HCT116 (cell line): ENCODE results near the gene PLD5. TPM values are rescaled to one million over a fixed set of nuclear protein-coding genes. Genes with fewer than 3 reads are reported as not detected.

Experiments used
- ATAC-seq: fragments of 200-7000 bp; cut with Tn5 transposase; 2 replicates; pipeline ENCODE4 v1.9.1; 2020; ENCODE audit warnings: mild to moderate bottlenecking, moderate library complexity
- BruUV-seq: library from RNA; stranded (reverse); fragments of 400-500 nt; replicated peaks from 2 replicates; lab custom pipeline; 2021; lab: Mats Ljungman, UMichigan
- CTCF ChIA-PET: fragments of 300-600 bp; sonication (Branson Sonifier 250); formaldehyde crosslinking; loops from one replicate; lab custom pipeline; 2021; ENCODE audit warnings: antibody characterized with exemption; lab: Charles Lee
- POLR2A ChIA-PET: fragments of 300-600, 350-600 bp; sonication (Branson Sonifier 250); formaldehyde crosslinking; loops from one replicate; lab custom pipeline; 2021; ENCODE audit warnings: antibody characterized with exemption; lab: Charles Lee
- RAD21 ChIA-PET, 2 experiments: fragments of 300-600 bp; sonication (Branson Sonifier 250); formaldehyde crosslinking; loops; one replicate each; lab custom pipeline; 2023; ENCODE audit warnings: low total read pairs in 2 of 2; ENCODE audit not compliant: uncharacterized antibody in 2 of 2, unreplicated experiment in 2 of 2, low non-redundant PET in 1 of 2; lab: Charles Lee
- DNase-seq: peaks from one replicate; pipeline ENCODE4 v3.0.0-alpha.2; 2010; ENCODE audit warnings: low read depth, low spot score
- H2AFZ ChIP-seq: fragments of 200-600 bp; shearing (Covaris generic), sonication (generic); 2 replicates; pipeline ENCODE4 v1.6.1; 2017; ENCODE audit warnings: low read depth, mixed run types, mixed read lengths, antibody characterized with exemption, low read length; ENCODE audit not compliant: poor library complexity, severe bottlenecking
- H3K27ac ChIP-seq: 2 replicates; pipeline ENCODE4 v1.5.1; 2012; ENCODE audit warnings: low read depth, low read length
- H3K27me3 ChIP-seq: fragments of 200-600 bp; sonication (generic); 2 replicates; pipeline ENCODE4 v1.6.1; 2016; ENCODE audit warnings: mixed run types, low read length, mixed read lengths; ENCODE audit not compliant: insufficient read depth
- H3K36me3 ChIP-seq, 2 experiments: fragments of 200-500 bp in 1 of 2; fragments of 200-600 bp in 1 of 2; sonication (Bioruptor generic) in 1 of 2; sonication (generic) in 1 of 2; 2 replicates each; pipeline versions ENCODE4 v1.5.1 to v1.6.1; 2014 to 2016; ENCODE audit warnings: low read length in 2 of 2, inconsistent platforms in 1 of 2, mixed read lengths in 1 of 2, mixed run types in 1 of 2; ENCODE audit not compliant: insufficient read depth in 2 of 2, control insufficient read depth in 1 of 2
- H3K4me1 ChIP-seq, 2 experiments: fragments of 200-600 bp in 1 of 2; sonication (generic) in 1 of 2; 2 replicates each; pipeline versions ENCODE4 v1.5.1 to v1.6.1; 2012 to 2017; ENCODE audit warnings: low read length in 2 of 2, inconsistent platforms in 1 of 2, mild to moderate bottlenecking in 1 of 2, mixed read lengths in 1 of 2, mixed run types in 1 of 2, moderate library complexity in 1 of 2; ENCODE audit not compliant: insufficient read depth in 2 of 2, control insufficient read depth in 1 of 2
- H3K4me2 ChIP-seq: fragments of 200-600 bp; sonication (generic); 2 replicates; pipeline ENCODE4 v1.6.1; 2017; ENCODE audit warnings: mixed run types, low read length, mixed read lengths
- H3K4me3 ChIP-seq, 2 experiments: fragments of 200-600 bp in 1 of 2; sonication (generic) in 1 of 2; replicated peaks in 1 of 2; 2 replicates each; pipeline ENCODE4 v1.5.1; 2011 to 2016; ENCODE audit warnings: low read length in 2 of 2, control low read depth in 1 of 2, low read depth in 1 of 2, mild to moderate bottlenecking in 1 of 2, mixed read lengths in 1 of 2, mixed run types in 1 of 2
- H3K79me2 ChIP-seq: fragments of 200-600 bp; sonication (generic); 2 replicates; pipeline ENCODE4 v1.6.1; 2017; ENCODE audit warnings: mild to moderate bottlenecking, mixed run types, low read length, moderate library complexity, mixed read lengths; ENCODE audit not compliant: insufficient read depth
- H3K9ac ChIP-seq: fragments of 200-600 bp; sonication (generic); 2 replicates; pipeline ENCODE4 v1.6.1; 2016; ENCODE audit warnings: low read length, mixed read lengths
- H3K9me2 ChIP-seq: fragments of 200-600 bp; sonication (generic), shearing (Covaris generic); 2 replicates; pipeline ENCODE4 v1.6.1; 2017; ENCODE audit warnings: mixed run types, mild to moderate bottlenecking, moderate library complexity; ENCODE audit not compliant: insufficient read depth
- H3K9me3 ChIP-seq, 2 experiments: fragments of 200-500 bp in 1 of 2; fragments of 200-600 bp in 1 of 2; sonication (Bioruptor generic) in 1 of 2; sonication (generic) in 1 of 2; 2 replicates each; pipeline ENCODE4 v1.6.1; 2014 to 2017; ENCODE audit warnings: low read length in 2 of 2, mixed read lengths in 2 of 2, inconsistent platforms in 1 of 2, low read depth in 1 of 2, mild to moderate bottlenecking in 1 of 2, mixed run types in 1 of 2, moderate library complexity in 1 of 2; ENCODE audit not compliant: control insufficient read depth in 1 of 2, insufficient read depth in 1 of 2
- H4K20me1 ChIP-seq: fragments of 200-600 bp; sonication (generic), shearing (Covaris generic); 2 replicates; pipeline ENCODE4 v1.6.1; 2017; ENCODE audit warnings: mixed run types, mild to moderate bottlenecking, moderate library complexity; ENCODE audit not compliant: insufficient read depth
- CBX3 ChIP-seq: IDR thresholded peaks from 2 replicates; pipeline ENCODE4 v1.6.1; 2012; ENCODE audit warnings: low read depth
- CEBPB ChIP-seq: IDR thresholded peaks from 2 replicates; pipeline ENCODE4 v1.6.1; 2012; ENCODE audit warnings: low read depth
- EGR1 ChIP-seq: IDR thresholded peaks from 2 replicates; pipeline ENCODE4 v1.6.1; 2012; ENCODE audit warnings: low read depth
- EZH2 ChIP-seq: fragments of 200-600 bp; sonication (generic); IDR thresholded peaks from 2 replicates; pipeline ENCODE4 v1.6.1; 2017; ENCODE audit warnings: antibody characterized with exemption, mixed run types
- EZH2phosphoT487 ChIP-seq: fragments of 200-600 bp; IDR thresholded peaks from 2 replicates; pipeline ENCODE4 v1.6.1; 2018; ENCODE audit warnings: antibody characterized with exemption, borderline replicate concordance
- FOSL1 ChIP-seq: IDR thresholded peaks from 2 replicates; pipeline ENCODE4 v1.6.1; 2012; ENCODE audit warnings: low read depth
- POLR2A ChIP-seq: IDR thresholded peaks from 2 replicates; pipeline ENCODE4 v1.7.0; 2011; ENCODE audit warnings: borderline replicate concordance; ENCODE audit not compliant: insufficient read depth, insufficient read length; ENCODE audit errors: extremely low read depth
- RAD21 ChIP-seq: IDR thresholded peaks from 2 replicates; pipeline ENCODE4 v1.6.1; 2012; ENCODE audit warnings: low read depth, mild to moderate bottlenecking
- SIN3A ChIP-seq: IDR thresholded peaks from 2 replicates; pipeline ENCODE4 v1.6.1; 2012; ENCODE audit warnings: low read depth
- SP1 ChIP-seq: IDR thresholded peaks from 2 replicates; pipeline ENCODE4 v1.6.1; 2012; ENCODE audit warnings: low read depth
- SRF ChIP-seq: IDR thresholded peaks from 2 replicates; pipeline ENCODE4 v1.6.1; 2012; ENCODE audit warnings: low read depth
- TCF7L2 ChIP-seq: IDR thresholded peaks from 2 replicates; pipeline ENCODE4 v1.7.0; 2011; ENCODE audit warnings: borderline replicate concordance, inconsistent platforms; ENCODE audit not compliant: insufficient read depth, insufficient read length; ENCODE audit errors: extremely low read depth
- ZFX ChIP-seq: fragments of 450-650 bp; IDR thresholded peaks from 2 replicates; pipeline ENCODE4 v1.6.1; 2017
- ZNF274 ChIP-seq: fragments of 200-500 bp; sonication (Bioruptor generic); IDR thresholded peaks from 2 replicates; pipeline ENCODE4 v1.6.1; 2014; ENCODE audit warnings: mild to moderate bottlenecking, low read depth, low read length, inconsistent platforms
- intact Hi-C: fragments of 100-400 bp; cut with micrococcal nuclease; formaldehyde crosslinking; loops from 2 replicates; pipeline ENCODE4 v1.10.0; 2022
- total RNA-seq: library from RNA; stranded (reverse); gene quantifications from one replicate; pipeline ENCODE4 v1.2.1, GENCODE V29; 2021; ENCODE audit not compliant: unreplicated experiment
- TF ChIP-seq, protein P1 (sequence below), 3 experiments: fragments of 200-600 bp in 1 of 3; sonication (generic) in 1 of 3; IDR thresholded peaks in 2 of 3; conservative IDR thresholded peaks in 1 of 3; 2 replicates each; pipeline ENCODE4 v1.5.1; 2012 to 2017; ENCODE audit warnings: low read depth in 2 of 3, low read length in 2 of 3, antibody characterized with exemption in 1 of 3, borderline replicate concordance in 1 of 3, control low read depth in 1 of 3, mild to moderate bottlenecking in 1 of 3, mixed read lengths in 1 of 3, mixed run types in 1 of 3, moderate library complexity in 1 of 3; ENCODE audit not compliant: insufficient read depth in 1 of 3
- TF ChIP-seq, protein P2 (sequence below): IDR thresholded peaks from 2 replicates; pipeline ENCODE4 v1.6.1; 2012; ENCODE audit warnings: low read depth
- TF ChIP-seq, protein P3 (sequence below): IDR thresholded peaks from 2 replicates; pipeline ENCODE4 v1.6.1; 2012
- TF ChIP-seq, protein P4 (sequence below): IDR thresholded peaks from 2 replicates; pipeline ENCODE4 v1.6.1; 2011; ENCODE audit warnings: mild to moderate bottlenecking, low read length, moderate library complexity; ENCODE audit not compliant: insufficient replicate concordance; ENCODE audit errors: extremely low read depth

PLD5 gene
- total RNA-seq, 1 experiment from 2014 or later: not detected

DNA sequence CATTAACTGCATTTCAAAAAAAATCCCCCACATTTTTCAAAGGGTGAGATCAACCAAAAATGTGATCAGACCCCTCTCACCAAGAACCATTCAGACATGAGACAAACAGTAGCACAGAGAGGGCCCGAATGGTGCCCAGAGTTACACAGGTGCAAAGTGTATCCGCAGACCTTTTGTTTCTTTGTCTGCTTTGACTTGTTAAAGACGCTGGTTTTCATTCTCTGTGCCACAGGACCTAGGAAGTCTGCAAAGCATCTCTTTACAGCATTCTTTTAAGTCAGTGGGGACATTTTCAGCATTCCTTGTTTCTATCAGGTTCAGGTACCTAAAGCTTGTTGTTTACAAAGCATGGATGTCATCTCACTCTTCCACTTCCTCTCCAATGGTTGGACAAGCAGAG, 438.4 kb downstream of the PLD5 start:
- no peak overlapping the region for H3K9ac ChIP-seq
- no peaks in the 10 kb centered on the region for H3K36me3 ChIP-seq
- intact Hi-C loops: no loop called here
- H3K4me2 ChIP-seq: no peak overlapping the region
- DNase-seq (no peak), ATAC-seq (no peak)
- no peak overlapping the region for H3K4me3 ChIP-seq
- H3K4me1 ChIP-seq: no peaks in the 10 kb centered on the region
- no peaks in the 10 kb centered on the region for H3K9me3 ChIP-seq
- ChIA-PET RAD21 (no interaction called here), POLR2A (no interaction called here), CTCF (no interaction called here)
- no peak overlapping the region for H3K27ac ChIP-seq
- no peaks in the 10 kb centered on the region for H3K9me2 ChIP-seq
- TF ChIP-seq, protein P1, sequence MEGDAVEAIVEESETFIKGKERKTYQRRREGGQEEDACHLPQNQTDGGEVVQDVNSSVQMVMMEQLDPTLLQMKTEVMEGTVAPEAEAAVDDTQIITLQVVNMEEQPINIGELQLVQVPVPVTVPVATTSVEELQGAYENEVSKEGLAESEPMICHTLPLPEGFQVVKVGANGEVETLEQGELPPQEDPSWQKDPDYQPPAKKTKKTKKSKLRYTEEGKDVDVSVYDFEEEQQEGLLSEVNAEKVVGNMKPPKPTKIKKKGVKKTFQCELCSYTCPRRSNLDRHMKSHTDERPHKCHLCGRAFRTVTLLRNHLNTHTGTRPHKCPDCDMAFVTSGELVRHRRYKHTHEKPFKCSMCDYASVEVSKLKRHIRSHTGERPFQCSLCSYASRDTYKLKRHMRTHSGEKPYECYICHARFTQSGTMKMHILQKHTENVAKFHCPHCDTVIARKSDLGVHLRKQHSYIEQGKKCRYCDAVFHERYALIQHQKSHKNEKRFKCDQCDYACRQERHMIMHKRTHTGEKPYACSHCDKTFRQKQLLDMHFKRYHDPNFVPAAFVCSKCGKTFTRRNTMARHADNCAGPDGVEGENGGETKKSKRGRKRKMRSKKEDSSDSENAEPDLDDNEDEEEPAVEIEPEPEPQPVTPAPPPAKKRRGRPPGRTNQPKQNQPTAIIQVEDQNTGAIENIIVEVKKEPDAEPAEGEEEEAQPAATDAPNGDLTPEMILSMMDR (IDR thresholded peaks at IDR 0.05 in 2 of 3, conservative IDR thresholded peaks at IDR 0.05 in 1 of 3; ENCODE audit: borderline replicate concordance in 1 of 3, insufficient read depth in 1 of 3, low read depth in 2 of 3, low read length in 2 of 3): no peak
- TF ChIP-seq ZFX: no peak
- TF ChIP-seq, protein P2, sequence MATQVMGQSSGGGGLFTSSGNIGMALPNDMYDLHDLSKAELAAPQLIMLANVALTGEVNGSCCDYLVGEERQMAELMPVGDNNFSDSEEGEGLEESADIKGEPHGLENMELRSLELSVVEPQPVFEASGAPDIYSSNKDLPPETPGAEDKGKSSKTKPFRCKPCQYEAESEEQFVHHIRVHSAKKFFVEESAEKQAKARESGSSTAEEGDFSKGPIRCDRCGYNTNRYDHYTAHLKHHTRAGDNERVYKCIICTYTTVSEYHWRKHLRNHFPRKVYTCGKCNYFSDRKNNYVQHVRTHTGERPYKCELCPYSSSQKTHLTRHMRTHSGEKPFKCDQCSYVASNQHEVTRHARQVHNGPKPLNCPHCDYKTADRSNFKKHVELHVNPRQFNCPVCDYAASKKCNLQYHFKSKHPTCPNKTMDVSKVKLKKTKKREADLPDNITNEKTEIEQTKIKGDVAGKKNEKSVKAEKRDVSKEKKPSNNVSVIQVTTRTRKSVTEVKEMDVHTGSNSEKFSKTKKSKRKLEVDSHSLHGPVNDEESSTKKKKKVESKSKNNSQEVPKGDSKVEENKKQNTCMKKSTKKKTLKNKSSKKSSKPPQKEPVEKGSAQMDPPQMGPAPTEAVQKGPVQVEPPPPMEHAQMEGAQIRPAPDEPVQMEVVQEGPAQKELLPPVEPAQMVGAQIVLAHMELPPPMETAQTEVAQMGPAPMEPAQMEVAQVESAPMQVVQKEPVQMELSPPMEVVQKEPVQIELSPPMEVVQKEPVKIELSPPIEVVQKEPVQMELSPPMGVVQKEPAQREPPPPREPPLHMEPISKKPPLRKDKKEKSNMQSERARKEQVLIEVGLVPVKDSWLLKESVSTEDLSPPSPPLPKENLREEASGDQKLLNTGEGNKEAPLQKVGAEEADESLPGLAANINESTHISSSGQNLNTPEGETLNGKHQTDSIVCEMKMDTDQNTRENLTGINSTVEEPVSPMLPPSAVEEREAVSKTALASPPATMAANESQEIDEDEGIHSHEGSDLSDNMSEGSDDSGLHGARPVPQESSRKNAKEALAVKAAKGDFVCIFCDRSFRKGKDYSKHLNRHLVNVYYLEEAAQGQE: no peak
- TF ChIP-seq TCF7L2: no peak
- TF ChIP-seq, protein P3, sequence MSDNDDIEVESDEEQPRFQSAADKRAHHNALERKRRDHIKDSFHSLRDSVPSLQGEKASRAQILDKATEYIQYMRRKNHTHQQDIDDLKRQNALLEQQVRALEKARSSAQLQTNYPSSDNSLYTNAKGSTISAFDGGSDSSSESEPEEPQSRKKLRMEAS: no peak
- no peak for TF ChIP-seq SRF
- no peak for TF ChIP-seq EGR1
- TF ChIP-seq EZH2phosphoT487: no peak
- no peak for TF ChIP-seq SP1
- no peak for TF ChIP-seq CEBPB
- no peak for TF ChIP-seq SIN3A
- TF ChIP-seq FOSL1: no peak
- no peak for TF ChIP-seq ZNF274
- no peak for TF ChIP-seq RAD21
- TF ChIP-seq CBX3: no peak
- TF ChIP-seq EZH2: no peak
- no peak for TF ChIP-seq POLR2A
- TF ChIP-seq, protein P4, sequence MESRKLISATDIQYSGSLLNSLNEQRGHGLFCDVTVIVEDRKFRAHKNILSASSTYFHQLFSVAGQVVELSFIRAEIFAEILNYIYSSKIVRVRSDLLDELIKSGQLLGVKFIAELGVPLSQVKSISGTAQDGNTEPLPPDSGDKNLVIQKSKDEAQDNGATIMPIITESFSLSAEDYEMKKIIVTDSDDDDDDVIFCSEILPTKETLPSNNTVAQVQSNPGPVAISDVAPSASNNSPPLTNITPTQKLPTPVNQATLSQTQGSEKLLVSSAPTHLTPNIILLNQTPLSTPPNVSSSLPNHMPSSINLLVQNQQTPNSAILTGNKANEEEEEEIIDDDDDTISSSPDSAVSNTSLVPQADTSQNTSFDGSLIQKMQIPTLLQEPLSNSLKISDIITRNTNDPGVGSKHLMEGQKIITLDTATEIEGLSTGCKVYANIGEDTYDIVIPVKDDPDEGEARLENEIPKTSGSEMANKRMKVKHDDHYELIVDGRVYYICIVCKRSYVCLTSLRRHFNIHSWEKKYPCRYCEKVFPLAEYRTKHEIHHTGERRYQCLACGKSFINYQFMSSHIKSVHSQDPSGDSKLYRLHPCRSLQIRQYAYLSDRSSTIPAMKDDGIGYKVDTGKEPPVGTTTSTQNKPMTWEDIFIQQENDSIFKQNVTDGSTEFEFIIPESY: no peak
- H2AFZ ChIP-seq: no peak overlapping the region
- peaks cover 75% of the 10 kb centered on the region for H3K27me3 ChIP-seq
- no TSS peak for BruUV-seq
- no peaks in the 10 kb centered on the region for H3K79me2 ChIP-seq
- H4K20me1 ChIP-seq: no peaks in the 10 kb centered on the region
